ENCODE results near the gene CPLX1. TPM values are rescaled to one million over a fixed set of nuclear protein-coding genes. Genes with fewer than 3 reads are reported as not detected.
"Not testable (repeated sequence)": the region's sequence is repeated elsewhere in the genome, so short reads cannot be mapped to it uniquely, and the experiment has no call there.

CPLX1 gene
- polyA plus RNA-seq, 1 donor (not counting 4 experiments of a cell fraction or from before 2014, with no cell fraction given) = 0.04 TPM

DNA sequence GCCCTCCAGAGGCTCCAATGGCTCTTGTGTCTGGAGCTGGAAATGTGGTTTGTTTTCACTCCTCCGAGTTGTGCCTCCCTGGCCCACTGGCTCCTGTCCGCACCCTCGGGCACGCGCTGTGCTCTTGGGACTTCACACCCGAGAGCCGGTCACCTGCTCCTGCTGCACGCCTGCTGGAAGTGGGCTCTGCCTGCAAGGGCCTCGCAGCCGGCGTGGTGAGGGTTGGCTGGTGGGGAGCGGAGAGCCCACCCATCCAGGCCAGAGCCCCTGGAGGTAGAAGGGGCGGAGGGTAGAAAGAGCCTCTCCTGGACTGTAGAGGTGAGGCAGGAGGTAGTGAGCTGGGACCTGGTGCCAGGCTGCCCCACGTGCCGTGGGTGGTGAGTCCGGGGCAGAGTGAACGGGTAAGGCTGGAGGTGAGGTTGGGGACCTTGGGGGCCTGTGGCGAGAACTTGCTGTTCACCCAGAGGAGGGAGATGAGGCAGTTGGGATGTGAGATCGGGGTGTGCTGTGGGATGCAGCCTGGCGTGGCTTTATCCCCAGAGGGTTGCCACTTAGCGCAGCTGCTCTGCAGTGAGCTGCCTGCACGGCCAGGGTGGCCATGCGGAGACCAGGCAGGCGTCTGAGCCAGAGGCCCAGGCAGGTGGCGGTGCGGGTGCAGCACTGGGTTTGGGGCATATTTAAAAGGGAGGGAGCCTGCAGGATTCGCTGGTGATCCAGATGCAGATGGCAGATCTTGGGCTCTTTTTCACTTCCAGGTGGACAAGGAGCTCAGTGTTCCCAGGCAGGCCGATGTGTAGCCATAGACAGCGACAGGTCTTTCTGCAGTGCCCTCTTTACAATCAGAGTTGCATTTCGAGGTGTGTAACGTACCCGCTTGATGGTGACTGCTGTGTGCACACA, 71.5 kb downstream of the CPLX1 start:
- Histone ChIP-seq H3K9me3 (ENCODE audit: control insufficient read depth, low read depth, low read length) (no peaks in the 10 kb centered on the region), H3K27me3 (ENCODE audit: control insufficient read depth, extremely low read depth, insufficient read depth, low read length) (no peaks in the 10 kb centered on the region), H3K9ac (ENCODE audit: control insufficient read depth, extremely low read depth, insufficient read depth, low read length) (no peak overlapping the region), H3K36me3 (ENCODE audit: control insufficient read depth in 2 of 2, extremely low read depth in 1 of 2, insufficient read depth in 2 of 2, low read length in 2 of 2) (peaks cover 5 to 27% of the 10 kb centered on the region in 2 experiments), H3K4me1 (ENCODE audit: control insufficient read depth, extremely low read depth, insufficient read depth, low read length) (no peaks in the 10 kb centered on the region), H3K79me2 (ENCODE audit: control insufficient read depth, insufficient read depth, low read length) (peaks cover 22% of the 10 kb centered on the region), H3K9me1 (ENCODE audit: control insufficient read depth, extremely low read depth, insufficient read depth, low read length) (no peaks in the 10 kb centered on the region), H3K4me3 (ENCODE audit: control insufficient read depth in 2 of 3, extremely low read depth in 1 of 3, insufficient read depth in 2 of 3, low read depth in 1 of 3, low read length in 3 of 3) (no peak overlapping the region), H4K20me1 (ENCODE audit: control insufficient read depth, extremely low read depth, insufficient read depth, low read length) (no peaks in the 10 kb centered on the region), H2AFZ (ENCODE audit: control insufficient read depth, low read length) (no peak overlapping the region), H3K4me2 (ENCODE audit: control insufficient read depth, extremely low read depth, insufficient read depth, low read depth, low read length) (no peak overlapping the region), H3K27ac (ENCODE audit: control insufficient read depth, insufficient read depth, low read length) (no peak overlapping the region)
- FAIRE-seq = no peak
- dilution Hi-C loops (cut with MboI; ENCODE audit: extremely low pct_ligation_motif_present, low sequenced_read_pairs) = no loop called here
- no peak for DNase-seq (ENCODE audit: low read depth, low spot score)
- TF ChIP-seq EZH2 (IDR thresholded peaks at IDR 0.05; ENCODE audit: low read length) = no peak
- TF ChIP-seq, protein P1, sequence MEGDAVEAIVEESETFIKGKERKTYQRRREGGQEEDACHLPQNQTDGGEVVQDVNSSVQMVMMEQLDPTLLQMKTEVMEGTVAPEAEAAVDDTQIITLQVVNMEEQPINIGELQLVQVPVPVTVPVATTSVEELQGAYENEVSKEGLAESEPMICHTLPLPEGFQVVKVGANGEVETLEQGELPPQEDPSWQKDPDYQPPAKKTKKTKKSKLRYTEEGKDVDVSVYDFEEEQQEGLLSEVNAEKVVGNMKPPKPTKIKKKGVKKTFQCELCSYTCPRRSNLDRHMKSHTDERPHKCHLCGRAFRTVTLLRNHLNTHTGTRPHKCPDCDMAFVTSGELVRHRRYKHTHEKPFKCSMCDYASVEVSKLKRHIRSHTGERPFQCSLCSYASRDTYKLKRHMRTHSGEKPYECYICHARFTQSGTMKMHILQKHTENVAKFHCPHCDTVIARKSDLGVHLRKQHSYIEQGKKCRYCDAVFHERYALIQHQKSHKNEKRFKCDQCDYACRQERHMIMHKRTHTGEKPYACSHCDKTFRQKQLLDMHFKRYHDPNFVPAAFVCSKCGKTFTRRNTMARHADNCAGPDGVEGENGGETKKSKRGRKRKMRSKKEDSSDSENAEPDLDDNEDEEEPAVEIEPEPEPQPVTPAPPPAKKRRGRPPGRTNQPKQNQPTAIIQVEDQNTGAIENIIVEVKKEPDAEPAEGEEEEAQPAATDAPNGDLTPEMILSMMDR (optimal IDR thresholded peaks at IDR 0.05 in 1 of 3, IDR thresholded peaks at IDR 0.05 in 1 of 3, conservative IDR thresholded peaks at IDR 0.05 in 1 of 3; ENCODE audit: extremely low read depth in 1 of 3, insufficient read depth in 2 of 3, low read length in 3 of 3) = no peak

GRCh38 chr4:753186-753585, 72.7 kb downstream of the CPLX1 start:
- dilution Hi-C loops (cut with MboI; ENCODE audit: extremely low pct_ligation_motif_present, low sequenced_read_pairs) = not testable (repeated sequence)

More at GRCh38 chr4:753186-753585, 72.7 kb downstream of the CPLX1 start:
- Histone ChIP-seq H3K79me2 (ENCODE audit: control insufficient read depth, insufficient read depth, low read length) (peaks cover 27% of the 10 kb centered on the region), H3K36me3 (ENCODE audit: control insufficient read depth in 2 of 2, extremely low read depth in 1 of 2, insufficient read depth in 2 of 2, low read length in 2 of 2) (peaks cover 9 to 31% of the 10 kb centered on the region in 2 experiments)
- not testable (repeated sequence) for FAIRE-seq; H3K4me3 ChIP-seq (ENCODE audit: control insufficient read depth in 2 of 3, extremely low read depth in 1 of 3, insufficient read depth in 2 of 3, low read depth in 1 of 3, low read length in 3 of 3); H3K27ac ChIP-seq (ENCODE audit: control insufficient read depth, insufficient read depth, low read length); DNase-seq (ENCODE audit: low read depth, low spot score); H3K9ac ChIP-seq (ENCODE audit: control insufficient read depth, extremely low read depth, insufficient read depth, low read length); H3K4me2 ChIP-seq (ENCODE audit: control insufficient read depth, extremely low read depth, insufficient read depth, low read depth, low read length); H2AFZ ChIP-seq (ENCODE audit: control insufficient read depth, low read length); H3K27me3 ChIP-seq (ENCODE audit: control insufficient read depth, extremely low read depth, insufficient read depth, low read length); H3K4me1 ChIP-seq (ENCODE audit: control insufficient read depth, extremely low read depth, insufficient read depth, low read length); H3K9me3 ChIP-seq (ENCODE audit: control insufficient read depth, low read depth, low read length); H3K9me1 ChIP-seq (ENCODE audit: control insufficient read depth, extremely low read depth, insufficient read depth, low read length); H4K20me1 ChIP-seq (ENCODE audit: control insufficient read depth, extremely low read depth, insufficient read depth, low read length)

Data from keratinocyte (primary cell).